Muscle layer of duodenum (tissue), 2 donors: ENCODE data around the gene GABRR2.
"Not testable (repeated sequence)": the region's sequence is repeated elsewhere in the genome, so short reads cannot be mapped to it uniquely, and the experiment has no call there.

Experiments
- H3K27ac ChIP-seq: one replicate; pipeline ENCODE4 v1.7.0; 2013; ENCODE audit warnings: mild to moderate bottlenecking, low read length
- H3K27me3 ChIP-seq: one replicate; pipeline ENCODE4 v1.7.0; 2013; ENCODE audit warnings: low read depth, mild to moderate bottlenecking, control low read depth, low read length
- H3K36me3 ChIP-seq, 2 donors: one replicate each; pipeline ENCODE4 v1.7.0; 2013; ENCODE audit warnings: low read length in 2 of 2, control low read depth in 1 of 2, mild to moderate bottlenecking in 1 of 2; ENCODE audit not compliant: insufficient read depth in 2 of 2, control insufficient read depth in 1 of 2
- H3K4me1 ChIP-seq, 2 donors: one replicate each; pipeline ENCODE4 v1.7.0; 2013; ENCODE audit warnings: low read length in 2 of 2, mild to moderate bottlenecking in 2 of 2, control low read depth in 1 of 2, moderate library complexity in 1 of 2; ENCODE audit not compliant: insufficient read depth in 2 of 2, control insufficient read depth in 1 of 2
- H3K4me3 ChIP-seq, 2 donors: one replicate each; pipeline ENCODE4 v1.7.0; 2013; ENCODE audit warnings: low read length in 2 of 2, low read depth in 1 of 2, mild to moderate bottlenecking in 1 of 2
- H3K9me3 ChIP-seq, 2 donors: one replicate each; pipeline ENCODE4 v1.7.0; 2013; ENCODE audit warnings: low read length in 2 of 2, control low read depth in 1 of 2, mild to moderate bottlenecking in 1 of 2; ENCODE audit not compliant: control insufficient read depth in 1 of 2
- donor health status: healthy.

The GABRR2 gene

GRCh38 chr6:89323511-89323971 lies 8.4 kb upstream of the GABRR2 start:
- no peaks in the 10 kb centered on the region for H3K4me1 ChIP-seq
- H3K36me3 ChIP-seq = peaks cover 18 to 20% of the 10 kb centered on the region in 2 donors
- no peaks in the 10 kb centered on the region for H3K27me3 ChIP-seq
- H3K4me3 ChIP-seq = no peak overlapping the region
- peak overlapping the region; percentile 10 for H3K27ac ChIP-seq
- H3K9me3 ChIP-seq = no peaks in the 10 kb centered on the region

GRCh38 chr6:89321131-89321970 lies 6.3 kb upstream of the GABRR2 start:
- H3K4me3 ChIP-seq = no peak overlapping the region
- peaks cover 3 to 7% of the 10 kb centered on the region in 2 donors for H3K36me3 ChIP-seq
- no peaks in the 10 kb centered on the region for H3K4me1 ChIP-seq
- no peak overlapping the region for H3K27ac ChIP-seq
- H3K9me3 ChIP-seq = no peaks in the 10 kb centered on the region
- no peaks in the 10 kb centered on the region for H3K27me3 ChIP-seq

GRCh38 chr6:89320012-89320559 lies 5.0 kb upstream of the GABRR2 start:
- Histone ChIP-seq H3K27me3 (no peaks in the 10 kb centered on the region), H3K4me3 (no peak overlapping the region), H3K4me1 (no peaks in the 10 kb centered on the region), H3K36me3 (peaks cover 6 to 7% of the 10 kb centered on the region in 2 donors), H3K9me3 (no peaks in the 10 kb centered on the region), H3K27ac (no peak overlapping the region)

GRCh38 chr6:89317067-89317466 lies 2.0 kb upstream of the GABRR2 start:
- Histone ChIP-seq H3K9me3 (no peaks in the 10 kb centered on the region), H3K27ac (no peak overlapping the region), H3K4me3 (no peak overlapping the region), H3K4me1 (peaks cover 0 to 14% of the 10 kb centered on the region in 2 donors), H3K27me3 (no peaks in the 10 kb centered on the region), H3K36me3 (peaks cover 7% of the 10 kb centered on the region in 2 donors)

- peaks cover 3 to 7% of the 10 kb centered on the region in 2 donors for H3K36me3 ChIP-seq
- no peaks in the 10 kb centered on the region for H3K27me3 ChIP-seq
- peaks cover 0 to 22% of the 10 kb centered on the region in 2 donors for H3K4me1 ChIP-seq
- no peak overlapping the region for H3K27ac ChIP-seq
- no peak overlapping the region for H3K4me3 ChIP-seq
- H3K9me3 ChIP-seq = no peaks in the 10 kb centered on the region
Observed at GRCh38 chr6:89314692-89315091, 407 bp downstream of the GABRR2 start.

- no peaks in the 10 kb centered on the region for H3K9me3 ChIP-seq
- H3K27me3 ChIP-seq = no peaks in the 10 kb centered on the region
- peak overlapping the region; percentile 37 for H3K27ac ChIP-seq
- H3K36me3 ChIP-seq = peaks cover 3 to 7% of the 10 kb centered on the region in 2 donors
- H3K4me1 ChIP-seq = peaks cover 0 to 22% of the 10 kb centered on the region in 2 donors
- no peak overlapping the region for H3K4me3 ChIP-seq
Observed at GRCh38 chr6:89313006-89313405, 2.1 kb downstream of the GABRR2 start.

- Histone ChIP-seq H3K27ac (peak overlapping the region; percentile 37), H3K4me3 (peak overlapping the region in 1 of 2 donors; percentile 6), H3K27me3 (no peaks in the 10 kb centered on the region), H3K36me3 (peaks cover 3 to 7% of the 10 kb centered on the region in 2 donors), H3K9me3 (no peaks in the 10 kb centered on the region), H3K4me1 (peaks cover 0 to 22% of the 10 kb centered on the region in 2 donors)
Observed at GRCh38 chr6:89311853-89312531, 3.1 kb downstream of the GABRR2 start.

- Histone ChIP-seq H3K4me3 (no peak overlapping the region), H3K36me3 (peaks cover 0 to 7% of the 10 kb centered on the region in 2 donors), H3K27ac (no peak overlapping the region), H3K9me3 (no peaks in the 10 kb centered on the region), H3K27me3 (no peaks in the 10 kb centered on the region), H3K4me1 (peaks cover 0 to 22% of the 10 kb centered on the region in 2 donors)
Observed at GRCh38 chr6:89311530-89311852, 3.6 kb downstream of the GABRR2 start.

- H3K27ac ChIP-seq = no peak overlapping the region
- no peaks in the 10 kb centered on the region for H3K9me3 ChIP-seq
- H3K27me3 ChIP-seq = no peaks in the 10 kb centered on the region
- no peak overlapping the region for H3K4me3 ChIP-seq
- H3K4me1 ChIP-seq = peaks cover 0 to 22% of the 10 kb centered on the region in 2 donors
- peaks cover 0 to 7% of the 10 kb centered on the region in 2 donors for H3K36me3 ChIP-seq
Observed at GRCh38 chr6:89310929-89311328, 4.2 kb downstream of the GABRR2 start.

- Histone ChIP-seq H3K27me3 (no peaks in the 10 kb centered on the region), H3K4me1 (peaks cover 0 to 22% of the 10 kb centered on the region in 2 donors), H3K36me3 (no peaks in the 10 kb centered on the region), H3K27ac (no peak overlapping the region), H3K4me3 (no peak overlapping the region), H3K9me3 (no peaks in the 10 kb centered on the region)
Observed at GRCh38 chr6:89308525-89309395, 6.3 kb downstream of the GABRR2 start.

GRCh38 chr6:89304517-89304916 lies 10.6 kb downstream of the GABRR2 start:
- not testable (repeated sequence) for H3K27me3 ChIP-seq, H3K4me1 ChIP-seq, H3K27ac ChIP-seq, H3K9me3 ChIP-seq, H3K36me3 ChIP-seq, H3K4me3 ChIP-seq
